Neutrophil (primary cell): ENCODE measurements around the gene SMC1B.
"Not testable (repeated sequence)": the region's sequence is repeated elsewhere in the genome, so short reads cannot be mapped to it uniquely, and the experiment has no call there.

Experiments used
- H3K27ac ChIP-seq: fragments of 200-600 bp; sonication (generic); 2 replicates; pipeline ENCODE4 v1.5.1; 2016; ENCODE audit warnings: mild to moderate bottlenecking, moderate library complexity
- H3K27me3 ChIP-seq: fragments of 200-600 bp; sonication (generic); 2 replicates; pipeline ENCODE4 v1.6.0; 2016; ENCODE audit warnings: mild to moderate bottlenecking
- H3K36me3 ChIP-seq: fragments of 200-600 bp; sonication (generic); 2 replicates; pipeline ENCODE4 v1.5.1; 2017
- H3K4me1 ChIP-seq, 2 experiments: fragments of 200-600 bp in 1 of 2; sonication (generic) in 1 of 2; 1 replicate in 1 of 2; 2 replicates in 1 of 2; pipeline versions ENCODE4 v1.5.1 to v1.6.1; 2013 to 2016; ENCODE audit warnings: low read depth in 1 of 2, low read length in 1 of 2, mild to moderate bottlenecking in 1 of 2, moderate library complexity in 1 of 2; ENCODE audit not compliant: control insufficient read depth in 1 of 2, insufficient read depth in 1 of 2
- H3K4me3 ChIP-seq, 2 experiments: fragments of 200-600 bp in 1 of 2; sonication (generic) in 1 of 2; 1 replicate in 1 of 2; 2 replicates in 1 of 2; pipeline ENCODE4 v1.5.1; 2013 to 2016; ENCODE audit warnings: low read depth in 1 of 2, low read length in 1 of 2, mild to moderate bottlenecking in 1 of 2, moderate library complexity in 1 of 2
- H3K9me3 ChIP-seq: fragments of 200-600 bp; sonication (generic); 2 replicates; pipeline ENCODE4 v1.5.1; 2016
- CTCF ChIP-seq: fragments of 200-600 bp; sonication (generic); IDR thresholded peaks from 2 replicates; pipeline ENCODE4 v1.5.1; 2016; ENCODE audit warnings: antibody characterized with exemption

The SMC1B gene

GRCh38 chr22:45328822-45329529 lies 84.4 kb downstream of the SMC1B start:
- H3K9me3 ChIP-seq: no peaks in the 10 kb centered on the region
- no peak overlapping the region for H3K27ac ChIP-seq
- no peaks in the 10 kb centered on the region for H3K27me3 ChIP-seq
- H3K36me3 ChIP-seq: peaks cover 63% of the 10 kb centered on the region
- H3K4me1 ChIP-seq: no peaks in the 10 kb centered on the region
- TF ChIP-seq CTCF: no peak
- no peak overlapping the region for H3K4me3 ChIP-seq

- H3K27me3 ChIP-seq, H3K27ac ChIP-seq, H3K9me3 ChIP-seq, H3K4me3 ChIP-seq, H3K4me1 ChIP-seq: not testable (repeated sequence)
- H3K36me3 ChIP-seq: peaks cover 67% of the 10 kb centered on the region
Measured at GRCh38 chr22:45328261-45328660, 85.1 kb downstream of the SMC1B start.

- TF ChIP-seq CTCF: no peak
- no peaks in the 10 kb centered on the region for H3K27me3 ChIP-seq
- H3K27ac ChIP-seq: no peak overlapping the region
- peaks cover 40% of the 10 kb centered on the region for H3K36me3 ChIP-seq
- no peak overlapping the region for H3K4me3 ChIP-seq
- H3K4me1 ChIP-seq: peaks cover 5 to 8% of the 10 kb centered on the region in 2 experiments
- no peaks in the 10 kb centered on the region for H3K9me3 ChIP-seq
Measured at GRCh38 chr22:45324311-45324711, 89.1 kb downstream of the SMC1B start.

GRCh38 chr22:45323695-45324094 lies 89.7 kb downstream of the SMC1B start:
- H3K4me3 ChIP-seq: no peak overlapping the region
- H3K27ac ChIP-seq: no peak overlapping the region
- no peaks in the 10 kb centered on the region for H3K27me3 ChIP-seq
- H3K36me3 ChIP-seq: peaks cover 34% of the 10 kb centered on the region
- no peaks in the 10 kb centered on the region for H3K9me3 ChIP-seq
- TF ChIP-seq CTCF: no peak
- peaks cover 11 to 15% of the 10 kb centered on the region in 2 experiments for H3K4me1 ChIP-seq

- no peak for TF ChIP-seq CTCF
- peaks cover 30% of the 10 kb centered on the region for H3K36me3 ChIP-seq
- no peaks in the 10 kb centered on the region for H3K9me3 ChIP-seq
- peaks cover 18 to 21% of the 10 kb centered on the region in 2 experiments for H3K4me1 ChIP-seq
- H3K4me3 ChIP-seq: no peak overlapping the region
- H3K27me3 ChIP-seq: no peaks in the 10 kb centered on the region
- no peak overlapping the region for H3K27ac ChIP-seq
Measured at GRCh38 chr22:45322873-45323525, 90.4 kb downstream of the SMC1B start.

GRCh38 chr22:45321827-45322226 lies 91.6 kb downstream of the SMC1B start:
- peaks cover 23% of the 10 kb centered on the region for H3K36me3 ChIP-seq
- no peak overlapping the region for H3K27ac ChIP-seq
- no peak overlapping the region for H3K4me3 ChIP-seq
- no peaks in the 10 kb centered on the region for H3K27me3 ChIP-seq
- TF ChIP-seq CTCF: no peak
- no peaks in the 10 kb centered on the region for H3K9me3 ChIP-seq
- peaks cover 29 to 33% of the 10 kb centered on the region in 2 experiments for H3K4me1 ChIP-seq
